ENCODE measurements around the gene GPHA2. TPM values are rescaled to one million over a fixed set of nuclear protein-coding genes. Genes with fewer than 3 reads are reported as not detected.

GPHA2 gene
- total and polyA plus RNA-seq, 9 donors, result 0.45 to 1.6 (median 0.72) TPM; not detected in 2

DNA sequence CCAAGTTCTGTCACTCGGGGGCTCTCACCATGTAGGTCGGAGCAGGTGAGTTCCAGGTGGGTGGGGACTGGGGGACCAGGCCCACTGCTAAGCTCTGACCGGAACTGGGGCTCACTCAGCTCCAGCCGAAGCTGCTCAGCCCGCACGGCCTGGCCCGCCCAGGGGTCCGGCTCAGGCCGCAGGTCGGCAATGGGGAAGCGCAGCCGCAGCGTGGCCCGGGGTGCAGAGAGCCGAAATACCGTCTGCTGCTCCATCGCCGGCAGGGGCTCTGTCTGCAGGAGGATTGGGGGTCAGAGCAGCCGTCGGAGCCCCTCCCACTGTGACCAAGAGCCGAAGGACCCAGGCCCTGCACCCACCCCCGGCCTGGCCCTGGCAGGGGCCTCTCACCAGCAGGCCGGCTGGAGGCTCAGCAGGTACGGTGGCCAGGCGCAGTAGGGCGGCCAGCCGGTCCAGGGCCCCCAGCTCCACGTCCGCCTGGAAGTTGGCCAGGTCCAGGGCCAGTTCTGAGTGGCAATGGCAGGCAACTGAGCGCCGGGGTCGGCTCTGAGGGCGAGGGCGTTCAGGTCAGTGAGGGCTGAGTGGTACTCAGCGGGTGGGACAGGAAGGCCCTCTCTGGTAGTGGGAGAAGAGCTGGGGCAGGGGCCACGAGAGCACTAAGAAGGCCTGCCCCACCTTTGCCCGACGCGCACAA, 25.9 kb downstream of the GPHA2 start:
- intact Hi-C loops (cut with DNase I), result loop anchor here in 1 of 4 donors (10.0 kb wide), 1 partner anchor 205 kb away; the partner anchor contains the start of genes TM7SF2 and ZNHIT2
- H3K9me3 ChIP-seq, result no peaks in the 10 kb centered on the region
- WGBS, 3 donors, result 84 to 88% (median 85%) methylated on average over 32 to 39 of the region's 39 CpGs
- TF ChIP-seq, protein P1, sequence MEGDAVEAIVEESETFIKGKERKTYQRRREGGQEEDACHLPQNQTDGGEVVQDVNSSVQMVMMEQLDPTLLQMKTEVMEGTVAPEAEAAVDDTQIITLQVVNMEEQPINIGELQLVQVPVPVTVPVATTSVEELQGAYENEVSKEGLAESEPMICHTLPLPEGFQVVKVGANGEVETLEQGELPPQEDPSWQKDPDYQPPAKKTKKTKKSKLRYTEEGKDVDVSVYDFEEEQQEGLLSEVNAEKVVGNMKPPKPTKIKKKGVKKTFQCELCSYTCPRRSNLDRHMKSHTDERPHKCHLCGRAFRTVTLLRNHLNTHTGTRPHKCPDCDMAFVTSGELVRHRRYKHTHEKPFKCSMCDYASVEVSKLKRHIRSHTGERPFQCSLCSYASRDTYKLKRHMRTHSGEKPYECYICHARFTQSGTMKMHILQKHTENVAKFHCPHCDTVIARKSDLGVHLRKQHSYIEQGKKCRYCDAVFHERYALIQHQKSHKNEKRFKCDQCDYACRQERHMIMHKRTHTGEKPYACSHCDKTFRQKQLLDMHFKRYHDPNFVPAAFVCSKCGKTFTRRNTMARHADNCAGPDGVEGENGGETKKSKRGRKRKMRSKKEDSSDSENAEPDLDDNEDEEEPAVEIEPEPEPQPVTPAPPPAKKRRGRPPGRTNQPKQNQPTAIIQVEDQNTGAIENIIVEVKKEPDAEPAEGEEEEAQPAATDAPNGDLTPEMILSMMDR (IDR thresholded peaks at IDR 0.05), result no peak
- TF ChIP-seq EP300 (IDR thresholded peaks at IDR 0.05), result no peak
- no peak for TF ChIP-seq POLR2A (IDR thresholded peaks at IDR 0.05)
- no peaks in the 10 kb centered on the region for H3K36me3 ChIP-seq
- no peaks in the 10 kb centered on the region for H3K4me1 ChIP-seq (ENCODE audit: insufficient read depth)
- H3K4me3 ChIP-seq, result no peak overlapping the region
- H3K27ac ChIP-seq, result no peak overlapping the region
- no peaks in the 10 kb centered on the region for H3K27me3 ChIP-seq
- DNase-seq, result no peak

GRCh38 chr11:64908766-64909165, 26.9 kb downstream of the GPHA2 start:
- Histone ChIP-seq H3K9me3 (no peaks in the 10 kb centered on the region), H3K36me3 (no peaks in the 10 kb centered on the region), H3K4me1 (ENCODE audit: insufficient read depth) (no peaks in the 10 kb centered on the region), H3K27me3 (no peaks in the 10 kb centered on the region), H3K4me3 (no peak overlapping the region), H3K27ac (no peak overlapping the region)
- intact Hi-C loops (cut with DNase I), result no loop called here
- no peak for DNase-seq
- WGBS, 3 donors, result 84% methylated on average over 10 to 11 of the region's 11 CpGs
- TF ChIP-seq, protein P1 (IDR thresholded peaks at IDR 0.05), result no peak
- TF ChIP-seq EP300 (IDR thresholded peaks at IDR 0.05) (no peak), POLR2A (IDR thresholded peaks at IDR 0.05) (no peak)

DNA sequence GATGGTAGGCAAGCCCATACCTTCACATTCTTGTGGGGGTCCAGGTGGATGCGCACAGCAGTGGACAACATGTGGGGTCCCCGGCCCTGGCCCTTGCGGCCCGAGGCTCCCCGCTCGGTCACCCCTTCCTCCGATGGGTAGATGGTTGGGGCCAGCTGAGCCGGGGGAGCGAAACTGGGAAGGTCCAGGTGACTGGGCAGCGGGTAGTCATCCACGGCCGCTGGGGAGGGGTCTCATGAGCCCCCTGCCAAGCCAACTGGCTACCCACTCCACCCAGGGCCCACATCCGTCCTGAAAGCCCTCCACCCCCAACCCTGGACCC, 29.4 kb downstream of the GPHA2 start:
- Histone ChIP-seq H3K27ac (no peak overlapping the region), H3K4me3 (no peak overlapping the region), H3K4me1 (ENCODE audit: insufficient read depth) (no peaks in the 10 kb centered on the region), H3K9me3 (no peaks in the 10 kb centered on the region), H3K36me3 (no peaks in the 10 kb centered on the region), H3K27me3 (no peaks in the 10 kb centered on the region)
- intact Hi-C loops (cut with DNase I), result no loop called here
- TF ChIP-seq, protein P1 (IDR thresholded peaks at IDR 0.05), result no peak
- TF ChIP-seq EP300 (IDR thresholded peaks at IDR 0.05) (no peak), POLR2A (IDR thresholded peaks at IDR 0.05) (no peak)
- no peak for DNase-seq
- 91 to 97% (median 93%) methylated on average over 13 of the region's 13 CpGs for WGBS, 3 donors

DNA sequence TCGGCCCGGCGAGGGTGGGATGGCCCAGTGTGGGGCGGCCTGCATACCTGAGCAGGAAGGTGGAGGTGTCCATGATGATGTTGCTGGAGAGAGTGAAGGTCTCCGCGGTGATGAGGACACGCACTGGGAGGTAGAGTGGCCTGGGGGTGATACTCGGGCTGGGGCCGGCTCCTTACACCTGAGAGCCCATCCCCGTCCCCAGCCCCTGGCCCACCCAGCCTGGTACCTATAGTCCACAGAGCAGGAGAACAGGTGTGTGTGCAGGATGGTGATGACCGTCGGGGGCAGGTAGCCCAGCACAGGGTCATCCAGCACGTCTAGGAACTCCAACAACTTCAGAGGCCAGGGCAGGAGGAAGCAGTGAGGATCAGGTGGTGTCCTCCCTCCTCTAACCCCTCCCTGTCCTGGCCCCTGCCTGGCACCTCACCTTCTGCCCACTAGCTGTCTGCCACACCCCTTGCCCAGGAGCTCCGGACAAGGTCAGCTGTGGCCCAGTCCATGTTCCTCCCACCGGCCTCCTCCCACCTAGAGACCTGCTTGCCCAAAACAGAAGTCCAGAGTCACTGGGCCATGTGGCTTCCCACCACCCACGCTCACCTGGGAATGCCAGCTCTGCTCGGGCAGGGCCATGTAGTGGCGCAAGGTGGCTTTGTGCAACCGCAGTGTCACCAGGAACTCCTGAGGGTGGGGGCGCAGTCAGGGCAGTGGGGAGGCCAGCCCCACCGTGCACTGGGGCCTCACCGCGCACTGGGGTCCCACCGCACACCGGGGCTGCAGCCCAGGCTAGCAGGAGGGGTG, 30.0 kb downstream of the GPHA2 start:
- Histone ChIP-seq H3K27ac (no peak overlapping the region), H3K27me3 (no peaks in the 10 kb centered on the region), H3K4me1 (ENCODE audit: insufficient read depth) (no peaks in the 10 kb centered on the region), H3K9me3 (no peaks in the 10 kb centered on the region), H3K4me3 (no peak overlapping the region), H3K36me3 (no peaks in the 10 kb centered on the region)
- WGBS, 3 donors, result 91 to 94% (median 91%) methylated on average over 24 to 25 of the region's 25 CpGs
- TF ChIP-seq POLR2A (IDR thresholded peaks at IDR 0.05) (no peak), EP300 (IDR thresholded peaks at IDR 0.05) (no peak)
- TF ChIP-seq, protein P1 (IDR thresholded peaks at IDR 0.05), result no peak
- intact Hi-C loops (cut with DNase I), result no loop called here
- no peak for DNase-seq

Measured in ovary (tissue), 9 donors.